T-helper 2 cell (primary cell): ENCODE measurements around the gene CEMP1.
"Not testable (repeated sequence)": the region's sequence is repeated elsewhere in the genome, so short reads cannot be mapped to it uniquely, and the experiment has no call there.

Experiments used
- DNase-seq, 5 experiments: peaks; one replicate each; pipeline versions ENCODE4 v3.0.0 to v3.0.0-alpha.2; 2012 to 2022

CEMP1 gene

DNA sequence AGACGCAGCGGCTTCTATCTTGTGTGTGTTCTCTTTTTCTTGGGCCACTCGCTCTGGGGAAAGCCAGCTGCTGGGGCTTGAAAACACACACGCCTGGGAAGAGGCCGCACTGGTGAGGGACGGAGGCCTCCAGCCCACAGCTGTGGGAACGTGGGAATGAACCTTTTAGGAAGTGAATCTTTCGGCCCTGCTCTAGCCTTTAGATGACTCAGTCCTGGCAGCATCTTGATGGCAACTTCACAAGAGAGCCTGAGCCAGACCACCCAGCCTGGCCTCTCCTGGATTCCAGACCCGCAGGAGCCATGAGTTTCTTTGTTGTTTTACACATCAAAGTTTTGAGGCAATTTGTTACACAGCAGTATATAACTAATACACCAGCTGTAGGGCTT lies 4.4 kb upstream of the CEMP1 start:
- DNase-seq = no peak

- DNase-seq = not testable (repeated sequence)
These were observed 3.1 kb upstream of the CEMP1 start for GRCh38 chr16:2534335-2534734.

- no peak for DNase-seq
These were observed 2.7 kb upstream of the CEMP1 start for GRCh38 chr16:2533912-2534311.

GRCh38 chr16:2533142-2533755 lies 2.0 kb upstream of the CEMP1 start:
- not testable (repeated sequence) for DNase-seq

DNA sequence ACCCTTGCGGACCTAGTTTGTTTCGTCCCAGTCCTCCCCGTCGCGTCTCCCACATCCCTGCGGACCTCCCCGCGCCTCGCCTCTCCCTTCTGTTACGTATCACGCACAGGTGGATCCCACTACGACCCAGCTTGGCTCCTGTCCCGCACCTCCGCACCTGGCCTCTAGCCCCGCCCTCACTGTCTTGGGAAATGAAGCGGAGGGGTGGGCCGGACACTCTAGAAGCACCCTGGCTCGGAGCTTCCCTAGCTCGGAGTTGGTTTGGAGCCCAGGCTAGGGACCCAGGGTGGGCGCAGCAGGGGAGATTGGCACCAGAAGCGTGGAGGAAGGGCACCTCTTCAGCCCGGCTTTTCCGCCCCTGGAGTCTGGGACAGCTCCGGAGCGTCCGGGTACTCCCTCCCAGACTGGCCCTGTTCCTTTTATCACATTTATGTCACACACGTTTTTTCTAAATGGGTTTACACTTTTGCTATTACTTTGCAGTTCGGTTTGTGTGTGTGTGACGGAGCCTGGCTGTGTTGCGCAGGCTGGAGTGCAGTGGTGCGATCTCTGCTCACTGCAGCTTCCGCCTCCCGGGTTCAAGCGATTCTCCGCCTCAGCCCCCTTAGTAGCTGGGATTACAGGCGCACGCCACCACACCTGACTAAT lies 1.4 kb upstream of the CEMP1 start:
- DNase-seq = peak in 4 of 5 experiments; percentile 32 to 91 (median 64)

- peak; percentile 93 to 98 (median 97) for DNase-seq
These were observed 687 bp upstream of the CEMP1 start for GRCh38 chr16:2531696-2532493.

DNA sequence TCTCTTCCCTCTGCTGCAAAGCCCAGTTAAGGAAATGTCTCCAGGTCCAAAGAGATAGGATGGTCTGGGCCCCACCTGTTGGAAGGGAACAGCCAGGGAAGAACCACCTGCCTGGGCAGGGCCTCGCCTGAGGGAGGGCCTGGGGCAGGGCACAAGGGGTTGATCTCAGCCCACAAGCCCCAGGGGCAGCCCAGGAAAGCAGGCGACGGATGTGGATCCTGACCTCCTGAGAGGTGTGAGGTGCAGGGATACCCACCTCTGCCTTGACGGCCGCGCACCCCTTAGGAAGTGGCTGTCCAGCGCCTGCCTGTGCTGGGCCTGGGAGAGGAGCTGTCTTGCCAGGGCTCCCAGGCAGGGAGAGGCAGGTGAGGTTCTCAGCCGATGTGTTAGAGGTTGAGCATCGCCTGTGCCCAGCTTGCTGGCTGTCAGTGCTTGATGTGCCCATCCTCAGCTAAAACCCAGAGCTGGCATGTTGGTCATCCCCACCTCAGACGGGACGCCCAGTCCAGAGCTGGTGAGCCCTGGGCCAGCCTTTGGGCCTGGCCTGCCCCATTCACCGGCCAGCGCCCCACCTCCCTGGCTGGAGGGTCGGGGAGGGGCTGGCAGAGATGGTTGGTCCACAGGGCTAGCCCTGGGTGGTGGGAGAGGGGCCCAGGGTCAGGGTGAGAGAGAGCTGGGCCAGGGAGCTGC lies 434 bp downstream of the CEMP1 start:
- no peak for DNase-seq

- DNase-seq = no peak
These were observed 1.1 kb downstream of the CEMP1 start for GRCh38 chr16:2529961-2530628.

GRCh38 chr16:2529061-2529931 lies 1.9 kb downstream of the CEMP1 start:
- no peak for DNase-seq

- DNase-seq = no peak
These were observed 2.8 kb downstream of the CEMP1 start for GRCh38 chr16:2528161-2529060.

GRCh38 chr16:2527784-2528100 lies 3.5 kb downstream of the CEMP1 start:
- no peak for DNase-seq

DNA sequence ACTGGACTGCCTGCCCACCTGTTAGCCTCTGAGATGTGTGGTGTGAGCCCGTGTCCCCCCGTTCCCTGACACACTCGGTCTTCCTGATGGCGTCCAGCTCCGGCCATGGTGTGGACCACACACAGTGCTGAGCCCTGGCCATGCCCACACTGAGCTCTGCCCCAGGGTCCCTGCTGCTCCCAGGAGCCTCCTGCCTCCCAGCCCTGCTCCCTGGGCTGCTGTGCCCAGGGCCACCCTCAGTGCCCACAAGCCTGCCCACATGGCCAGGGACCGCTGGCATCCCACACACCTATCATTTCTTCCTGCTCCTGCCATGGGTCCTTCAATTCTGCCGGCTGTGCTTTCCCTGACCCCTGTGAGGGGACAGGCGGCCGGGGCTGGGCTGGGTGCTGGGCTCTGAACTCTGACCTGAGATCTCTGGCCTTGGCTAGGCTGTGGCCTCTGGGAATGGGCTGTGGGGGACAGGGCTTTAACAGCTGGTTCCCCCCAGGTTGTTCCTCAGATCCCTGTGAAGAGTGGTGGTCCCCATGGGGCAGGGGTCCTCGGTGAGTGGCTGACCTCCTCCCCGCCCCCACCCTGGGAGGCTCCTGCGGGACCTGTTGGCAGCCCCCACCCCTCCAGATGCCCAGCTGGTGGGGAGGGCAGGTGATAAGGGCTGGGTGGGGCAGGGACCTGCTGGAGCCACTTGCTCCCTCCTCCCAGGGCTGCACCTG lies 4.0 kb downstream of the CEMP1 start:
- no peak for DNase-seq

DNA sequence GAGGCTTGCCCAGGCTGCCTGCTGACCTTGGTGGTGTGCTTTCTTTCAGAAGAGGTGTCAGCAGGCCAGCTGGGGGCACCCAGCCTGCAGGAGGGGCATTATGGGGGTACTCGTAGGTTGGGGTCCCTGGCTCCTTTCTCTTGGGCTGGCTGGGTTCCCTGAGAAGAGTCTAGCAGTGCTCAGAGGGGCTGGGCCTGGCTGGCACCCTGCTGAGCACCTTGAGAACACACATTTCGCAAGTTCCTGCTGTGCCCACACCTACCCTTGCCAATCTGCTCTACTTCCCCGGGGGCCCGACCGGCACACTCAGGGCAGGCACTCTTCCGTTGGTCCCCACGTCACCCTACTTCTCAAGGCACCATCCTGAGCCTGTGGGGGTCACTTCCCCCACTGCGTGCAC lies 5.1 kb downstream of the CEMP1 start:
- no peak for DNase-seq

DNA sequence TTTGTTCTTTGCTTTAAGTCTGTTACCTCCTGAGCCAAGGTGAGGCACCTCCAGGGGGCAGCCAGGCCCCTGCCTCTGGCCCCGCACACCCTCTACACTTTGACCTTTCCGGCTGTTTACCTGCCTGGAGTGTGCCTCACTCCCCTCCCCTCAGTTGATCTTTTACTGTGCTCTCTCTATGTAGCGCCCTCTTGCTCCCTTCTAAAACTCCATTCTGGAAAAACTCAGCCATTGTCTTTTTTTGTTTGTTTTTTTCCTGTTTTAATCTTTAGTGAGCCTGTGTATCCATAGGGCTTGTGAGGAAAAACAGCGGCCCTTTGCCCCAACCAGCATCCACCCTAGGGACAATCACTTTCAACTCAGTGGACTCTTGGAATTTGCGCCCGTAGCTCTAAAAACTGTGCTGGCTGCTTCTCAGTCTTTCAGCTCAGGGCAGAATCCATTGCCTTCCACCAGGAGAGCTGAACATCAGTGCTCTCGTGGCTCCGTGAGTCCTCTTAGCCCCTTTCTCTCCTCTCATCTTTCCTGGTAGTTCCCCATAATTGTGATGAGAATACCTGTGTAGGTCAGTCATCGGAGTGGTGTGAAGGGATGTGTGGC lies 6.8 kb downstream of the CEMP1 start:
- DNase-seq = no peak

DNA sequence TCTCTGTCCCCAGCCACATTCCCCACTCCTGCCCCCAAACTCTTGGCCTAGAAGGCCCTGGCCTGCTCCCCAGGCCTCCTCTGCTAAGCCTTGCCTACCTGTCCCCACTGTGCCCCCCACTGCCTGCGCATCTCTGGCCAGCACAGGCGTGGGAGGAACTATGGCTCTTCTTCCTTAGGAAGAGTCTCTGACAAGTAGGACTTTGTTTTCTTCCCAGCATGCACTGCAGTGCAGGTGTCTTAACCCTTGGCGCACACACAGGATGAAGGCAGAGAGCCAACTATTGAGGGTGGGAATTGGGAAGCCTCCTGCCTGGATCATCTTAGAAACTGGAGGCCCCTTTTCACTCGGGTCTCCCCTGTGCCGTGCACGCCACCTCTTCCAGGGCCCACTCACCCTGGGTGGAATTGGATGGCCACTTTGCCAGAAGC lies 7.4 kb downstream of the CEMP1 start:
- no peak for DNase-seq

DNA sequence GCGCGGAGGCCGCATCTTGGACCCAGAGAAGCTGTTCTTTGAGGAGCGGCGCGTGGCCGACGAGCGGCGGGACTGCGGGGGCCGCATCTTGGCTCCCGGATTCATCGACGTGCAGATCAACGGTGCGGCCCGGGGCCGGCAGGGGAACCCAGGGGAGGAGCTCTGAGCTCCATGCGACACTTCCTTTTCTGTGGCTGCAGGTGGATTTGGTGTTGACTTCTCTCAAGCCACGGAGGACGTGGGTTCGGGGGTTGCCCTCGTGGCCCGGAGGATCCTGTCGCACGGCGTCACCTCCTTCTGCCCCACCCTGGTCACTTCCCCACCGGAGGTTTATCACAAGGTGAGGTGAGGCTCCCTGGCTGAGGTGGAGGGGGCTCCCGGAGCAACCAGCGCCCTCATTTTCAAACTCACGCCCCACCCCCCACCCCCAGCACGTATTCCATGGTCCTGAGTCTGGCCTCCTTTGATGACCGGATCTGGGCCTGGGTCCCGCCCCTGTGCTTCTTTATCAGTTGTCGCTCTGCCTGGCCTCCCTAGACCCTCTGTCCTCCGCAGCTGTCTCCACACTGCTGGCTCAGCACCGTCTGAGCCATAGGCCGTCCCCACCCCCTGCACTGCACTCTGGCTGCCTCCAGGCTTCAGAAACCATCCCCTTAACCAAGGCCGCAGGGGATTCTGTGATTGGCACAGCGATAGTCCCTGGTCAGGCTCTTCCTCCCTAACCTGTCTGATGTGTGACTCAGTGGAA lies 10.2 kb downstream of the CEMP1 start:
- peak; percentile 18 to 87 (median 72) for DNase-seq

- peak; percentile 73 to 95 (median 87) for DNase-seq
These were observed 11.0 kb downstream of the CEMP1 start, which contains the start of gene AMDHD2 for GRCh38 chr16:2520097-2520783. TSS of gene AMDHD2 (plus strand) at chr16:2520371. CDS start at chr16:2520459, 88 bp downstream.

- DNase-seq = no peak
These were observed 11.5 kb downstream of the CEMP1 start for GRCh38 chr16:2519711-2520080.
